Liver (tissue), 9 donors: Measurements from ENCODE around the gene SEMA7A. TPM values are rescaled to one million over a fixed set of nuclear protein-coding genes. Genes with fewer than 3 reads are reported as not detected.

Experiments used
- DNase-seq: peaks from one replicate; pipeline ENCODE4 v3.0.0-alpha.2; 2017; ENCODE audit warnings: low spot score
- H3K27ac ChIP-seq, 2 donors: one replicate each; pipeline ENCODE4 v1.7.0; 2013; ENCODE audit warnings: inconsistent platforms in 2 of 2, low read length in 2 of 2, control low read depth in 1 of 2, low read depth in 1 of 2, mild to moderate bottlenecking in 1 of 2
- H3K27me3 ChIP-seq, 4 donors: one replicate each; pipeline versions ENCODE4 v1.6.1 to v1.7.0; 2013; ENCODE audit warnings: low read length in 3 of 4, inconsistent platforms in 1 of 4, mild to moderate bottlenecking in 1 of 4, moderate library complexity in 1 of 4; ENCODE audit not compliant: control insufficient read depth in 4 of 4, insufficient read depth in 4 of 4
- H3K36me3 ChIP-seq, 4 donors: one replicate each; pipeline versions ENCODE4 v1.6.1 to v1.7.0; 2013; ENCODE audit warnings: low read length in 3 of 4, mild to moderate bottlenecking in 3 of 4, low read depth in 1 of 4, moderate library complexity in 1 of 4; ENCODE audit not compliant: control insufficient read depth in 4 of 4, insufficient read depth in 3 of 4
- H3K4me1 ChIP-seq, 4 donors: one replicate each; pipeline versions ENCODE4 v1.6.1 to v1.7.0; 2013; ENCODE audit warnings: low read length in 3 of 4, mild to moderate bottlenecking in 3 of 4, moderate library complexity in 1 of 4; ENCODE audit not compliant: control insufficient read depth in 4 of 4, insufficient read depth in 4 of 4
- H3K4me3 ChIP-seq, 3 donors: one replicate each; pipeline versions ENCODE4 v1.6.1 to v1.7.0; 2013; ENCODE audit warnings: low read length in 3 of 3, control low read depth in 1 of 3, low read depth in 1 of 3, mild to moderate bottlenecking in 1 of 3
- H3K9ac ChIP-seq, 2 donors: one replicate each; pipeline ENCODE4 v1.7.0; 2013; ENCODE audit warnings: low read length in 2 of 2, mild to moderate bottlenecking in 2 of 2, moderate library complexity in 2 of 2, control low read depth in 1 of 2, low read depth in 1 of 2
- H3K9me3 ChIP-seq, 4 donors: one replicate each; pipeline versions ENCODE4 v1.6.1 to v1.7.0; 2013; ENCODE audit warnings: low read length in 3 of 4; ENCODE audit not compliant: control insufficient read depth in 4 of 4
- ATF3 ChIP-seq: IDR thresholded peaks from 2 replicates; pipeline ENCODE4 v1.6.1; 2016; ENCODE audit warnings: antibody characterized with exemption
- CTCF ChIP-seq: fragments of 150-350 bp; IDR thresholded peaks from 2 replicates; pipeline ENCODE4 v1.5.1; 2017; ENCODE audit warnings: improper control_type of control experiment, low read depth, low read length; ENCODE audit not compliant: missing input control
- EGR1 ChIP-seq, 2 donors: IDR thresholded peaks; 2 replicates each; pipeline ENCODE4 v1.6.1; 2016 to 2018; ENCODE audit warnings: antibody characterized with exemption in 2 of 2, low read depth in 2 of 2
- FOXA1 ChIP-seq: IDR thresholded peaks from 2 replicates; pipeline ENCODE4 v1.6.1; 2016; ENCODE audit warnings: antibody characterized with exemption
- FOXA2 ChIP-seq: IDR thresholded peaks from 2 replicates; pipeline ENCODE4 v1.6.1; 2016; ENCODE audit warnings: antibody characterized with exemption
- GABPA ChIP-seq, 2 donors: IDR thresholded peaks in 1 of 2; conservative IDR thresholded peaks in 1 of 2; 2 replicates each; pipeline ENCODE4 v1.6.1; 2016; ENCODE audit warnings: antibody characterized with exemption in 2 of 2, mild to moderate bottlenecking in 1 of 2, moderate library complexity in 1 of 2
- HNF4A ChIP-seq, 2 donors: conservative IDR thresholded peaks; 2 replicates each; pipeline ENCODE4 v1.6.1; 2016; ENCODE audit warnings: antibody characterized with exemption in 2 of 2, mild to moderate bottlenecking in 2 of 2
- HNF4G ChIP-seq: IDR thresholded peaks from 2 replicates; pipeline ENCODE4 v1.6.1; 2016; ENCODE audit warnings: antibody characterized with exemption
- JUND ChIP-seq, 2 donors: IDR thresholded peaks; 2 replicates each; pipeline ENCODE4 v1.6.1; 2016; ENCODE audit warnings: antibody characterized with exemption in 2 of 2
- NR2F2 ChIP-seq: IDR thresholded peaks from 2 replicates; pipeline ENCODE4 v1.6.1; 2016; ENCODE audit warnings: antibody characterized with exemption
- RAD21 ChIP-seq, 2 donors: IDR thresholded peaks; 2 replicates each; pipeline ENCODE4 v1.6.1; 2016; ENCODE audit warnings: antibody characterized with exemption in 2 of 2, mild to moderate bottlenecking in 2 of 2
- REST ChIP-seq: IDR thresholded peaks from 2 replicates; pipeline ENCODE4 v1.6.1; 2016; ENCODE audit warnings: antibody characterized with exemption, mild to moderate bottlenecking
- RXRA ChIP-seq, 2 donors: IDR thresholded peaks; 2 replicates each; pipeline ENCODE4 v1.6.1; 2017 to 2018; ENCODE audit warnings: antibody characterized with exemption in 2 of 2, mild to moderate bottlenecking in 1 of 2
- SP1 ChIP-seq: IDR thresholded peaks from 2 replicates; pipeline ENCODE4 v1.6.1; 2018; ENCODE audit warnings: antibody characterized with exemption, mild to moderate bottlenecking
- TAF1 ChIP-seq: conservative IDR thresholded peaks from 2 replicates; pipeline ENCODE4 v1.6.1; 2016; ENCODE audit warnings: antibody characterized with exemption, mild to moderate bottlenecking
- YY1 ChIP-seq: IDR thresholded peaks from 2 replicates; pipeline ENCODE4 v1.6.1; 2016; ENCODE audit warnings: antibody characterized with exemption, mild to moderate bottlenecking
- ZBTB33 ChIP-seq: IDR thresholded peaks from 2 replicates; pipeline ENCODE4 v1.6.1; 2016; ENCODE audit warnings: antibody characterized with exemption
- WGBS: extraction: QIAGEN DNeasy Blood & Tissue Kit; methylation state at CpG from one replicate; pipeline ENCODE4 v1.1.7; 2013; 5-methylcytosine and 5-hydroxymethylcytosine counted together
- polyA plus RNA-seq, 2 donors: library from polyadenylated mRNA; stranded (reverse) in 1 of 2; unstranded in 1 of 2; fragments of 200-250 nt in 1 of 2; fragments of >200 nt in 1 of 2; fragmentation: Nextera tagmentation in 1 of 2; extraction: Ambion mirVana in 1 of 2; gene quantifications; one replicate each; pipeline versions ENCODE4 v1.2.1 to v1.2.3, GENCODE V29; 2013 to 2015
- total RNA-seq, 2 donors: library from RNA; depleted of rRNA; stranded (reverse); fragments of >200 nt; gene quantifications; one replicate each; pipeline ENCODE4 v1.2.3, GENCODE V29; 2014
- donor health status: healthy.
- donor health status: healthy.
- donor health status: healthy.
- donor health status: healthy.
- donor health status: healthy.

SEMA7A gene
- total and polyA plus RNA-seq, 4 donors = 0.14 to 18.1 (median 1.4) TPM

- Histone ChIP-seq H3K4me3 (no peak overlapping the region), H3K36me3 (no peaks in the 10 kb centered on the region), H3K9ac (no peak overlapping the region), H3K4me1 (peaks cover 0 to 3% (median 0%) of the 10 kb centered on the region in 4 donors), H3K27me3 (no peaks in the 10 kb centered on the region), H3K27ac (no peak overlapping the region), H3K9me3 (no peaks in the 10 kb centered on the region)
- no peak for TF ChIP-seq JUND (IDR thresholded peaks at IDR 0.05)
- no peak for TF ChIP-seq SP1
- TF ChIP-seq EGR1 (IDR thresholded peaks at IDR 0.05; ENCODE audit: low read depth in 2 of 2) = no peak
- TF ChIP-seq GABPA (IDR thresholded peaks at IDR 0.05 in 1 of 2, conservative IDR thresholded peaks at IDR 0.05 in 1 of 2) = no peak
- TF ChIP-seq CTCF = no peak
- no peak for TF ChIP-seq ZBTB33
- TF ChIP-seq NR2F2 = no peak
- no peak for TF ChIP-seq HNF4A (conservative IDR thresholded peaks at IDR 0.05)
- TF ChIP-seq ATF3 = no peak
- no peak for TF ChIP-seq RXRA (IDR thresholded peaks at IDR 0.05)
- no peak for TF ChIP-seq RAD21 (IDR thresholded peaks at IDR 0.05)
- no peak for TF ChIP-seq TAF1
- WGBS = 39% methylated on average over 5 of the region's 5 CpGs
- no peak for DNase-seq
These were observed 34.0 kb downstream of the SEMA7A start for GRCh38 chr15:74399511-74400312.

GRCh38 chr15:74399100-74399499, 34.7 kb downstream of the SEMA7A start:
- H3K4me1 ChIP-seq = peaks cover 0 to 3% (median 0%) of the 10 kb centered on the region in 4 donors
- H3K9me3 ChIP-seq = no peaks in the 10 kb centered on the region
- H3K27ac ChIP-seq = no peak overlapping the region
- no peak for TF ChIP-seq GABPA (IDR thresholded peaks at IDR 0.05 in 1 of 2, conservative IDR thresholded peaks at IDR 0.05 in 1 of 2)
- H3K4me3 ChIP-seq = no peak overlapping the region
- no peaks in the 10 kb centered on the region for H3K36me3 ChIP-seq
- no peak overlapping the region for H3K9ac ChIP-seq
- no peak for DNase-seq
- H3K27me3 ChIP-seq = no peaks in the 10 kb centered on the region
- 93% methylated on average over 3 of the region's 3 CpGs for WGBS

GRCh38 chr15:74398183-74398582, 35.6 kb downstream of the SEMA7A start:
- H3K36me3 ChIP-seq = no peaks in the 10 kb centered on the region
- no peaks in the 10 kb centered on the region for H3K27me3 ChIP-seq
- DNase-seq = no peak
- no peak overlapping the region for H3K27ac ChIP-seq
- no peak for TF ChIP-seq FOXA2
- no peak for TF ChIP-seq FOXA1
- no peak for TF ChIP-seq NR2F2
- TF ChIP-seq SP1 = no peak
- no peak for TF ChIP-seq RAD21 (IDR thresholded peaks at IDR 0.05)
- TF ChIP-seq HNF4A (conservative IDR thresholded peaks at IDR 0.05) = no peak
- no peak for TF ChIP-seq EGR1 (IDR thresholded peaks at IDR 0.05; ENCODE audit: low read depth in 2 of 2)
- no peak for TF ChIP-seq JUND (IDR thresholded peaks at IDR 0.05)
- no peak for TF ChIP-seq REST
- TF ChIP-seq ZBTB33 = no peak
- TF ChIP-seq HNF4G = no peak
- no peak for TF ChIP-seq RXRA (IDR thresholded peaks at IDR 0.05)
- no peak for TF ChIP-seq YY1
- TF ChIP-seq GABPA (IDR thresholded peaks at IDR 0.05 in 1 of 2, conservative IDR thresholded peaks at IDR 0.05 in 1 of 2) = no peak
- no peak for TF ChIP-seq TAF1
- H3K4me1 ChIP-seq = no peaks in the 10 kb centered on the region
- no peaks in the 10 kb centered on the region for H3K9me3 ChIP-seq
- no peak overlapping the region for H3K4me3 ChIP-seq
- no peak overlapping the region for H3K9ac ChIP-seq
- WGBS = 94% methylated on average over 5 of the region's 5 CpGs
